MV-4-11 (cell line): ENCODE results near the gene KANK3.
A peak's percentile ranks its signal among the peaks of the same experiment; 100 is the strongest.
"Not testable (repeated sequence)": the region's sequence is repeated elsewhere in the genome, so short reads cannot be mapped to it uniquely, and the experiment has no call there.

Experiments
- DNase-seq: peaks from one replicate; lab custom pipeline; 2025; lab: John Stamatoyannopoulos, UW

KANK3 gene

DNA sequence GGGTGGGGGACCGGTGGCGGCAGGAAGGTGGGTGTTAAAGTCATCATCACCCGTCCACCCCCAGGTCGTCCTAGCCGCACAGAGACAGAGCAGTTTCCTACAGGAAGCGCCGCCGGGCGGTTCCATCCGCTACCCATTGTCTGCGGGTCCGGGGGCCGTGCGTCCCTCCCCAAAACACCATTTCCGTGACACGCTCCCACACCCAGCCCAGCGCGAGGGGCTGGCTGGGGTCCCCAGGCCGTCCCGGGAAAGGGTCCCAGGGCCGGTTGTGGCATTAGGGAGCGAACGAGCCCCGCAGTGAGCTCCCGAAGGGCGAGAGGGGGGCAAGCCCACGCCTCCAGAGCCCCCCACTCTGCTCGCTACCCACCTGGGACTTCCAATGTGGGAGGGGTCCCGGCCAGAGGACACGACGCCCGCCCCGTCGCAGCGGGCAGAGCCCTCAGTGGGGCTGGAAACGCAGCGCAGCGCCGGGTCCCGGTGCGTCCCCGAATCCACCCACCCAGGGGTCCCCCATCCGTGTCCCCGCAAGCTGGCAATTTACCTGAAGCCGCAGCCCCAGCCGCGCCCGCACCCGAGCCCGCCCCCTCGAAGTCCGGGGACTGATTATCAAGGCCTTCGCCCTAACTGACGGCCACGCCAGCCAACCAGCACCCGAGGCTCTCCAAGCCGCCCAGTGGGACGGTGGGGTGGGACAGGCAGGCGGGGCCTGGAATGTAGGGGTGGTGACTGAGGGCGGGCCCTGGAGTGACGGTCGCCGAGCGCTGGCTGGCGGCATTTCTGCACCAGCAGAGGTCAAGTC, at the start of gene KANK3:
KANK3 (minus strand) TSS at position 579 of the 799 bp plus-strand sequence. CDS start 5,434 bp downstream, outside the sequence.
- peak; percentile 96 for DNase-seq

DNA sequence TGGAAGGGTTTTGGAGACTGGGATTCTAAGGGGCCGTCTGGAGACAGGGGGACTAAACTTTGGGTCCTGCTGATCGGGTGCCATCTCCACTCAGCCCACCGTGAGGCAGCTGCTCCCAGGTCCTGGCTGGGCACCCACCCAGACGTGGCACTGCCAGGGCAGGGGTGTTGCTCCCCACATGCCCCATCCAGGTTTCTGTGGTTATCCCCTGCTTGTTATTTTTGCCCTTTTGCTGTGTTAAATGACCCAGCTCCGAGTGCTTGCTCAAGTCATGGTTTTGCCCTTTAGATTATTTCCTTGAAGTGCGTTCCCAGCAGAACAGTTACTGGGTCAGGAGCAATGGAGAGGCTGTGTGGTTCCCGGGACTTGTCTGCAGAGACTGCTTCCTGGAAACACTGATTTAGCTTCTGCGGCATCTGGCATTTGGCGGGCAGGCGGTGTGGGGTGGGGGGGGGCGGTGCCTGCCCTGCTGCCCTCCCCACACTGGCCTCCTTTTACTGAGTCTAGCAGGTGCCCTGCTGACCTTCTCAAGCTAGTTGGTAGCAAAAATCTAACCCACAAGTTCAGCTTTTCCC, 49.0 kb upstream of the KANK3 start:
- no peak for DNase-seq

DNA sequence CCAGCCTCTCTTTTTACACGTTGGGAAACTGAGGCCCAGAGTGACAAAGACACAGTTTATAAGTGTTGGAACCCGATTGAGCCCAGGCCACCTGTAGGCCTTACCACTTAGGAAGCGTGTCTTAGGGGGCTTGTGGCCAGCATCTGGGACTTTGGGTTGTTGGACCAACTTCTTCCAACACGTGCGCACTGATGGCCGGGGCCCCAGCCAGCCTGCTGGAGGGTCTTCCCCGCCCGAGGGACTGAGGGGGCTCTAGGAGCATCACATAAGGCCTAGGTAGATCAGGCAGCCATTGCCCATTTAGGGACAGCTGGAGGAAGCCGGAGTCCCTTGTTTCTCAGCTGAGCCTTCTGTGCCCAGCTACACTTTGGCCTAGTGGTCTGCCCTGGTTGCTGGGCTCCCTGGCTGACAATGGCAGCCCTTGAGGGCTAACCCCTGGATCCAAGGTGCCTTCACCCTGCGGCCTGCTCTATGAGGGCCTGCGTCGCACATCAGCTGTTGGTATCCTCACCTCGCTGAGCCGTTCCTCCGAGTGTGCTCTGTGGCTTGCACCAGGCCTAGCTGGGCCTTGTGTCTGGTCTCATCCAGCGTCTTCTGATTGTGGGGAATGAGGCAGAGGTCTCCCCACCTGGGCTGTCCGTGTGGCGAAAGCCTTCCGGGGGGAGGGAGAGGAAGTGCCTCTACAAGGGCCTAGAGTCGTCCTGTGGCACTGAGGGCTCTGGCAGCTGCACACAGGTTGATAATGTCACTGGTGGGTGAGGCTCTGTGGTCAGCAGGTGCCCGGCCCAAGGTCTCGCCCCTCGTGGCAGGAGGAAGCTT, 48.3 kb upstream of the KANK3 start:
- DNase-seq: no peak

DNA sequence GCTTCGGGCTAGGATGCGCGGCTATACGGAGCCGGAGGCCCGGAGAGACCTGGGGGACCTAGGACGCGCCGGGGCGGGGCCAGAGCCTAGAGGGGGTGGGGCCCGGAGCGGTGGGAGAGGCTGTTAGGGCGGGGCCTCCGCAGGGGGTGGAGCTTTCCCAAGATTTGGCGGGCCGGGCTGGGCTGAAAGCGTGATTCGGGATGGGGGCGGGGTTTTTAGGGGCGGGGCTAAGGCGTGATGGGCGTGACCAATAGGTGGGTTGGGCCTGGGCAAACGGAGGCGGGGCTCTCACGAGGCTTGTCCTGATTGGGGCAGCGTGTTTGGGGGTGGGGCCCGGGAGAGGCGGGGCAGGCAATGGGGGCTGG, 47.5 kb upstream of the KANK3 start:
- DNase-seq: peak; percentile 88

DNA sequence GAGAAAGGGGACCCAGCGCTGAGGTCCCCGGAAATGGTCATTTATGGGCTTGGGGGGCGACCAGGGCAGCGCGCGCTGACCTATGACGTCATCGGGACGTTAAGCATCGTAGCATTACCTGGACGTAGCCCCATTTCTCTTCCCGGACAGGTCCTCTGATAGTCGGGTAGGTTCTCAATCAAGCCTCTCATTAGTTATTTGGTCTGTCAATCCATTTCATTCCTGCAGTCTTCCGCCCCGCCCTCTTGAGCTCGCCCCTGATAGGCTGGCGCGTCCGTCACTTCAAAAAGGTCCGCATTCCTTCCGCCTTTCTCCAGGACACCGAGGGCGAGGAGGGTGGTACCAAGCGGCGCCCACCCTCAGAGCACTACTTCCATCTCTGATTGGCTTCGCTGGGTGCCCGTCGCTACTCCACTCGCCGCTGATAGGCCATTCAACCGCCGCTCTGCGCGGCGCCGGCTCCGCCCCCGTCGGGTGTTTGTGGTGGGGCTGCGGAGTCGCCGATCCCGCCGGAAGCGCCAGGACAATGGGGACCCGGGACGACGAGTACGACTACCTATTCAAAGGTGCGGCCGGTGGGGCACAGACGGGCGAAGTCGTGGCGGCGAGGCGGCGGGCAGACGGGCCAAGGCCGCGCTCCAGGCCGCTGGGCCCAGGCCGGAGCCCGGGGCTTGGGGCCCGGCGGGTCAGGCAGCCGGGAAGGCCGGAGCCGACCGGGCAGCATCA, 47.0 kb upstream of the KANK3 start, which contains the start of gene RAB11B:
RAB11B (plus strand) TSS at position 470 of the 726 bp plus-strand sequence; CDS start at position 527, 57 bp downstream.
- DNase-seq: peak; percentile 100

DNA sequence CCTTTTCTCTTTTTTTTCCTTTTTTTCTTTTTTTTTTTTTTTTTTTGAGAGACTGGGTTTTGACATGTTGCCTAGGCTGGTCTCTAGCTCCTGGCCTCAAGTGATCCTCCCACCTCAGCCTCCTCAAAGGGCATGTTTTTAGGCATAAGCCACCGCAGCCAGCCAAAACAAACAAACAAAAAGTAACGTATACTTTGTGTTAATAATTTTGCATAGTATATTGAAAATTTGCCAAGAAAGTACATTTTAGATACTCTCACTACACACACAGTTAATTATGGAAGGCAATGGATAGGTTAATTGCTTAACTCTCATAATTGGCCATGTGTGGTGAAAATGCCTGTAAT, 45.5 kb upstream of the KANK3 start:
- DNase-seq: no peak

DNA sequence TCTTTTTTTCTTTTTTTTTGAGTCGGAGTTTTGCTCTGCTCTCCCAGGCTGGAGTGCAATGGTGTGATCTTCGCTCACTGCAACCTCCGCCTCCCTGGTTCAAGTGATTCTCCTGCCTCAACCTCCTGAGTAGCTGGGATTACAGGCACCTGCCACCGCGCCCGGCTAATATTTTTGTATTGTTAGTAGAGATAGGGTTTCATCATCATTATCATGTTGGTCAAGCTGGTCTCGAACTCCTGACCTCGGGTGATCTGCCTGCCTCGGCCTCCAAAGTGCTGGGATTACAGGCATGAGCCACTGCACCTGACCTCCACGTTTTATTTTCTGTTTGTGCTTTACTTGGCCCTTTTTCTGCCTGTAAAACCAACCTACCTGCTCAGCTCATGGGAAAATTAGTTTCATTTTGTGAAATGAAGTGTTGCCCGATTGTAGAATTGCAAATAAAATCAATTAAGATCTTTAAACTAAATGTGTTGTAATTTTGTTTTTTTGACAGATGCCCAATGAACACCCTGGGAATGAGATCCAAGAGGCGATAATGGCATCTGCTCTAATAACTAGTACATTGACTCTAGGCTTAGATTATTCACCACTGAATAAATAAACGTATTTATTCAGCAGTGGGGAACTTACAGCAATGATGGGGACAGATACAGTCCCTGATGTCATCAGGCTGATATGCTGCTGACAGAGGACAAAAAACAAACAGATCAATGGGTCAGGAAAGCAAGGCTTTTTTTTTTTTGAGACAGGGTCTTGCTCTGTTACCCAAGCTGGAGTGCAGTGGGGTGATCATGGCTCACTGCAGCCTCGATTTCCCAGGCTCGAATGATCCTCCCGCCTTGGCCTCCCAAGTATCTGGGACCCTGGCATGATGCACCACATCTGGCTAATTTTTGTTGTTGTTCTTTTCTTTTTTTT, 44.9 kb upstream of the KANK3 start:
- no peak for DNase-seq

DNA sequence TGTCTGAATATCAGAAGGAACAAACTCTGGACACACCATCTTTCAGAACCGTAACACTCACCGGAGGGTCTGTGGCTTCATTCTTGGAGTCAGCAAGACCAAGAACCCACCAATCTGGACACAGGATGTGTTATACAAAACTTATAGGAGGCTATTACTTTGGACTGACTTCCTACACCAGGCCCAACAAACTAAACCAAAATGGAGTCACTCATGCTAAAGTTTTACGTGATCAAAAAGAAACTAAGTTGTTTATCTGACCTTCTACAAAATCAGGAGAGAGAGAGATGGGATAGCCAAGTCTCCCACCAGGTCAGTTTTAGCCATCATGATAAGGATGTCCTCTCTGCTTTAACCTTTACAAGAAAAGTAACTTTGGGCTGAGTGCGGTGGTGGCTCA, 43.9 kb upstream of the KANK3 start:
- DNase-seq: no peak

DNA sequence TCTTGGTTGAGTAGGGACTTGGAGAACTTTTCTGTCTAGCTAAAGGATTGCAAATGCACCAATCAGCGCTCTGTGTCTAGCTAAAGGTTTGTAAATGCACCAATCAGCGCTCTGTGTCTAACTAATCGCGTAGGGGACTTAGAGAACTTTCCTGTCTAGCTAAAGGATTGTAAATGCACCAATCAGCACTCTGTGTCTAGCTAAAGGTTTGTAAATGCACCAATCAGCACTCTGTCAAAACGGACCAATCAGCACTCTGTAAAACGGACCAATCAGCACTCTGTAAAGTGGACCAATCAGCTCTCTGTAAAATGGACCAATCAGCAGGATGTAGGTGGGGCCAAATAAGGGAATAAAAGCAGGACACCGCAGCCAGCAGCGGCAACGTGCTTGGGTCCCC, 43.4 kb upstream of the KANK3 start:
- DNase-seq: not testable (repeated sequence)

DNA sequence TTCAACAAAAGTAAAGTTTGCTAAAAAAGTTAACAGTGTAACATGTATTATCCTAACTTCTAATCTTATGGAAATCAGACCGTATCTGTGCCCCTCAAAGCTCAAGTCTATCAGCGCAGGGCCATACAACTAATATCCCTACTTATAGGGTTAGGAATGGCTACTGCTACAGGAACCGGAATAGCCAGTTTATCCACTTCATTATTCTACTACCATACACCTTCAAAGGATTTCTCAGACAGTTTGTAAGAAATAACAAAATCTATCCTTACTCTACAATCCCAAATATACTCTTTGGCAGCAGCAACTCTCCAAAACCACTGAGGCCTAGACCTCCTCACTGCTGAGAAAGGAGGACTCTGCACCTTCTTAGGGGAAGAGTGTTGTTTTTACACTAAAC, 42.5 kb upstream of the KANK3 start:
- not testable (repeated sequence) for DNase-seq

DNA sequence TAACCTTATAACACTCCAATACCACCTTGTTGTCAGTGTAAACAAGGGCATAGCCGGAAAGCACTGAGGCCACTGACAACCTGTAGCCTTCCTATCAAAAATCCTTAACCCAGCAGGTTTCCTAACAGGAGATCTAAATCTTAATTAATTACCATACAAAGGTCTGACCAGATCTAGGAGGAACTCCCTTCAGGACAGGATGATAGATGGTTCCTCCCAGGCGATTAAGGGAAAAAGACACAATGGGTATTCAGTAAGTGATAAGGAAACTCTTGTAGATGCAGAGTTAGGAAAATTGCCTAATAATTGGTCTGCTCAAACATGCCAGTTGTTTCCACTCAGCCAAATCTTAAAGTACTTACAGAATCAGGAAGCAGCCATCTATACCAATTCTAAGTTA, 42.0 kb upstream of the KANK3 start:
- DNase-seq: peak; percentile 31

DNA sequence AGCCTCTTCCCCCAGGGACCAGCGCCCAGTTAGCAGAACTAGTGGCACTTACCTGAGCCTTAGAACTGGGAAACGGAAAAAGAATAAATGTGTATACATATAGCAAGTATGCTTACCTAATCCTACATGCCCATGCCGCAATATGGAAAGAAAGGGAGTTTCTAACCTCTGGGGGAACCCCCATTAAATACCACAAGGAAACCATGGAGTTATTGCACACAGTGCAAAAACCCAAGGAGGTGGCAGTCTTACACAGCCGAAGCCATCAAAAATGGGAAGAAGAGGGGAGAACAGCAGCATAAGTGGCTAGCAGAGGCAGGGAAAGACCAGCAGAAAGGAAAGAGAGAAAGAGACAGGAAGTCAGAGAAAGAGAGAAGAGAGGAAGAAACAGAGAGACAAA, 41.5 kb upstream of the KANK3 start:
- DNase-seq: peak; percentile 44

DNA sequence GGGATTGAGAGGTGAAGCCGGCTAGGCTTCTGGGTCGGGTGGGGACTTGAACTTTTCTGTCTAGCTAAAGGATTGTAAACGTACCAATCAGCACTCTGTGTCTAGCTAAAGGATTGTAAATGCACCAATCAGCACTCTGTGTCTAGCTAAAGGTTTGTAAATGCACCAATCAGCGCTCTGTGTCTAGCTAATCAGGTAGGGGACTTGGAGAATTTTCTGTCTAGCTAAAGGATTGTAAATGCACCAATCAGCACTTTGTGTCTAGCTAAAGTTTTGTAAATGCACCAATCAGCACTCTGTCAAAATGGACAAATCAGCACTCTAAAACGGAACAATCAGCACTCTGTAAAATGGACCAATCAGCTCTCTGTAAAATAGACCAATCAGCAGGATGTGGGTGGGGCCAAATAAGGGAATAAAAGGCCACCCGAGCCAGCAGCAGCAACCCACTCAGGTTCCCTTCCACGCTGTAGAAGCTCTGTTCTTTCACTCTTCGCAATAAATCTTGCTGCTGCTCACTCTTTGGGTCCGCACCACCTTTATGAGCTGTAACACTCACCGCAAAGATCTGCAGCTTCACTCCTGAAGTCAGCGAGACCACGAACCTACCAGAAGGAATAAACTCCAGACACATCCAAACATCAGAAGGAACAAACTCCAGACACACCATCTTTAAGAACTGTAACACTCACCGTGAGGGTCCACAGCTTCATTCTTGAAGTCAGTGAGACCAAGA, 36.3 kb upstream of the KANK3 start:
- DNase-seq: not testable (repeated sequence)

DNA sequence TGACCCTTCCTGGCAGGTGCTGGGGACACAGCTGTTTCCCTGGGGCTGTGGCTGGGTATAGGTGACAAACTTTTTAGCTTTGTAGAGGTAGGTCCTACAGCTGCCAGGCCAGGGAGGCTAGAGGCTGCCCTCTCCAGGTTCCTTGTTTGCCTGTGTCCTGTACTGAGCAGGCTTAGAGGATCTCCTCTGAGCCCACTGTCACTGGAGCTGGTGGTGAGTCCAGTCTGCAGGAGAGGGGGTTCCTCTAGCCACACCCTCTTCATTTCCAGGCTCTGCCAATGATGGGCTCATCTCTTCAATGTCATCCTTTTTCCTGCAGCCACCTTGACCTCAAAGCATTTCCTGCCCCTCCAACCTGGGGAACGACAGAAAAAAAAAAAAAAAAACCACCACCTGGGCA, 34.5 kb upstream of the KANK3 start:
- DNase-seq: no peak

DNA sequence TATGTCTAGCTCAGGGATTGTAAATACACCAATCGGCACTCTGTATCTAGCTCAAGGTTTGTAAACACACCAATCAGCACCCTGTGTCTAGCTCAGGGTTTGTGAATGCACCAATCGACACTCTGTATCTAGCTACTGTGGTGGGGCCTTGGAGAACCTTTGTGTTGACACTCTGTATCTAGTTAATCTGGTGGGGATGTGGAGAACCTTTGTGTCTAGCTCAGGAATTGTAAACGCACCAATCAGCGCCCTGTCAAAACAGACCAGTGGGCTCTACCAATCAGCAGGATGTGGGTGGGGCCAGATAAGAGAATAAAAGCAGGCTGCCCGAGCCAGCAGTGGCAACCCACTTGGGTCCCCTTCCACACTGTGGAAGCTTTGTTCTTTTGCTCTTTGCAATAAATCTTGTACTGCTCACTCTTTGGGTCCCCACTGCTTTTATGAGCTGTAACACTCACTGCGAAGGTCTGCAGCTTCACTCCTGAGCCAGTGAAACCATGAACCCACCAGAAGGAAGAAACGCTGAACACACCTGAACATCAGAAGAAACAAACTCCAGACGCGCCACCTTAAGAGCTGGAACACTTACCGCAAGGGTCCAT, 33.4 kb upstream of the KANK3 start:
- not testable (repeated sequence) for DNase-seq

DNA sequence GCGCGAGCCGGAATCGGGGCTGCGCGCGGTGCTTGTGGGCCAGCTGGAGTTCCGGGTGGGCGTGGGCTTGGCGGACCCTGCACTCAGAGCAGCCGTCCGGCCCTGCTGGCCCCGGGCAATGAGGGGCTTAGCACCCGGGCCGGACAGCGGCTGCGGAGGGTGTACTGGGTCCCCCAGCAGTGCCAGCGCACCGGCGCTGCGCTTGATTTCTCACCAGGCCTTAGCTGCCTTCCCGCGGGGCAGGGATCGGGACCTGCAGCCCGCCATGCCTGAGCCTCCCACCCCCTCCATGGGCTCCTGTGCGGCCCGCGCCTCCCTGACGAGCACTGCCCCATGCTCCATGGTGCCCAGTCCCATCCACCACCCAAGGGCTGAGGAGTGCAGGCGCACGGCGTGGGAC, 32.7 kb upstream of the KANK3 start:
- DNase-seq: not testable (repeated sequence)

DNA sequence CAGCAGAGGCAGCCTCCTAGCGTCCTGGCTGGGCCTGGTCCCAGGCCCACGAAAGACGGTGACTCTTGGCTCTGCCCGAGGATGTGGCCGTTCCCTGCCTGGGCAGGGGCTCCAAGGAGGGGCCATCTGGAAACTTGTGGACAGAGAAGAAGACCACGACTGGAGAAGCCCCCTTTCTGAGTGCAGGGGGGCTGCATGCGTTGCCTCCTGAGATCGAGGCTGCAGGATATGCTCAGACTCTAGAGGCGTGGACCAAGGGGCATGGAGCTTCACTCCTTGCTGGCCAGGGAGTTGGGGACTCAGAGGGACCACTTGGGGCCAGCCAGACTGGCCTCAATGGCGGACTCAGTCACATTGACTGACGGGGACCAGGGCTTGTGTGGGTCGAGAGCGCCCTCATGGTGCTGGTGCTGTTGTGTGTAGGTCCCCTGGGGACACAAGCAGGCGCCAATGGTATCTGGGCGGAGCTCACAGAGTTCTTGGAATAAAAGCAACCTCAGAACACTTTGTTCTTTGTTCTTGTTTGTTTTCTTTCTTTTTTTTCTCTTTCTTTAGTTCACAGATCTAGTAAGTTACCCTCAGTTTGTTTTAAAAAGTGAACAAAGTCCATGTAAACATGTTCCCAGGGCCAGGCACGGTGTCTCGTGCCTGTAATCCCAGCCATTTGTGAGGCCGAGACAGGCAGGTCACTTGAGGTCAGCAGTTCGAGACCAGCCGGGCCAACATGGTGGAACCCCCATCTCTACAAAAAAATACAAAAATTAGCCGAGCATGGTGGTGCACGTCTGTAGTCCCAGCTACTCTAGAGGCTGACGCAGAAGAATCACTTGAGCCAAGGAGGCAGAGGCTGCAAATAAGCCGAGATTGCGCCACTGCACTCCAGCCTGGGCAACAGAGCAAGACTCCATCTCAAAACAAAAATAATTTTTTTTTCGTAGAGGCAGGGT, 31.1 kb upstream of the KANK3 start:
- DNase-seq: no peak

DNA sequence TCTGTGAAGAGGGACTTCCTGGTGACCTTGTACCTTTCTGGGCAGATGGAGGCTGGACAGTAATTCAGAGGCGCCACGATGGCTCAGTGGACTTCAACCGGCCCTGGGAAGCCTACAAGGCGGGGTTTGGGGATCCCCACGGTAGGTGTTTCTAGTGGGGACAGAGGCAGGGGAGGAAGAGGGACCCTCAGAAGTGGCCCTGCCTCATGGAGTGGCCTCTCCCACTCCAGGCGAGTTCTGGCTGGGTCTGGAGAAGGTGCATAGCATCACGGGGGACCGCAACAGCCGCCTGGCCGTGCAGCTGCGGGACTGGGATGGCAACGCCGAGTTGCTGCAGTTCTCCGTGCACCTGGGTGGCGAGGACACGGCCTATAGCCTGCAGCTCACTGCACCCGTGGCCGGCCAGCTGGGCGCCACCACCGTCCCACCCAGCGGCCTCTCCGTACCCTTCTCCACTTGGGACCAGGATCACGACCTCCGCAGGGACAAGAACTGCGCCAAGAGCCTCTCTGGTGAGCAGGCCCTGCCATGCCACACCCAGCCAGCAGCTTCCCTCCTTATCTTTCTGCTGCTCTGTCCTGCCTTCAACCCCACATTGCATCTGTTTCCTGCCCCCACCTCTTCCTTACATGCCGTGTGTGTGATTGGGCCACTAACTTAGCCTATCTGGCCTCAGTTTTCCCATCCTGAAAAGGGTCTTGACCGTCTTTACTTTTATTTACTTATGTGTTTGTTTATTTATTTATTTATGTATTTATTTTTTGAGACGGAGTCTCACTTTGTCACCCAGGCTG, 28.1 kb upstream of the KANK3 start:
- no peak for DNase-seq
